GM12878 (cell line): Measurements from ENCODE around the gene TDRKH. TPM values are rescaled to one million over a fixed set of nuclear protein-coding genes. Genes with fewer than 3 reads are reported as not detected.

ENCODE experiments used
- ATAC-seq: fragments of 200-7000 bp; cut with Tn5 transposase; 3 replicates; pipeline ENCODE4 v1.9.1; 2020; ENCODE audit warnings: mild to moderate bottlenecking, moderate library complexity
- BruUV-seq: library from RNA; stranded (reverse); fragments of 400-500 nt; replicated peaks from 2 replicates; lab custom pipeline; 2021; lab: Mats Ljungman, UMichigan
- CTCF ChIA-PET: fragments of 300-600 bp; sonication (Branson Sonifier 250); formaldehyde crosslinking; extraction: SDS; loops from one replicate; lab custom pipeline; 2021; ENCODE audit warnings: inconsistent platforms; lab: Yijun Ruan, JAX
- POLR2A ChIA-PET: fragments of 350-600 bp; formaldehyde crosslinking; extraction: SDS; loops from one replicate; lab custom pipeline; 2021; ENCODE audit warnings: inconsistent platforms; lab: Charles Lee
- RAD21 ChIA-PET: fragments of 300-600 bp; sonication (Branson Sonifier 250); formaldehyde crosslinking; loops from one replicate; lab custom pipeline; 2023; ENCODE audit warnings: antibody characterized with exemption; ENCODE audit not compliant: unreplicated experiment; lab: Charles Lee
- SMC1A ChIA-PET: fragments of 300-600 bp; sonication (Branson Sonifier 250); formaldehyde crosslinking; loops from one replicate; lab custom pipeline; 2023; ENCODE audit not compliant: unreplicated experiment, uncharacterized antibody; lab: Charles Lee
- DNase-seq: peaks from one replicate; pipeline ENCODE4 v3.0.0-alpha.2; 2011; ENCODE audit warnings: low read depth, low spot score
- FAIRE-seq: peaks from 3 replicates; lab custom pipeline; 2011; peaks lifted over from hg19 to GRCh38; lab: Jason Lieb, UNC
- H2AFZ ChIP-seq: 2 replicates; pipeline ENCODE4 v1.6.0; 2011; ENCODE audit warnings: low read depth, low read length, control low read depth; ENCODE audit not compliant: control insufficient read depth
- H3K27ac ChIP-seq: 2 replicates; pipeline ENCODE4 v1.5.1; 2011; ENCODE audit warnings: control low read depth; ENCODE audit not compliant: control insufficient read depth, insufficient read depth
- H3K27me3 ChIP-seq, 2 experiments: replicated peaks in 1 of 2; 2 replicates each; pipeline versions ENCODE4 v1.6.0 to v1.6.1; 2011; ENCODE audit warnings: low read length in 1 of 2; ENCODE audit not compliant: control insufficient read depth in 2 of 2, insufficient read depth in 2 of 2
- H3K36me3 ChIP-seq, 2 experiments: 2 replicates each; pipeline ENCODE4 v1.5.1; 2011; ENCODE audit warnings: low read length in 1 of 2; ENCODE audit not compliant: control insufficient read depth in 2 of 2, insufficient read depth in 2 of 2
- H3K4me1 ChIP-seq: 2 replicates; pipeline ENCODE4 v1.6.1; 2011; ENCODE audit warnings: mild to moderate bottlenecking, low read length, moderate library complexity, mixed read lengths; ENCODE audit not compliant: control insufficient read depth, insufficient read depth
- H3K4me2 ChIP-seq: 2 replicates; pipeline ENCODE4 v1.6.0; 2011; ENCODE audit warnings: control low read depth; ENCODE audit not compliant: control insufficient read depth, insufficient read depth
- H3K4me3 ChIP-seq: fragments of 200-600 bp; sonication (generic); 2 replicates; pipeline ENCODE4 v1.5.1; 2016
- H3K79me2 ChIP-seq: 2 replicates; pipeline ENCODE4 v1.6.0; 2011; ENCODE audit warnings: low read length; ENCODE audit not compliant: control insufficient read depth, insufficient read depth
- H3K9ac ChIP-seq: 2 replicates; pipeline ENCODE4 v1.8.0; 2011; ENCODE audit warnings: low read length, control low read depth, mixed read lengths; ENCODE audit not compliant: control insufficient read depth, insufficient read depth
- H3K9me3 ChIP-seq: replicated peaks from 3 replicates; pipeline ENCODE4 v1.5.1; 2011; ENCODE audit warnings: mild to moderate bottlenecking, low read length; ENCODE audit not compliant: control insufficient read depth, insufficient read depth
- H4K20me1 ChIP-seq: 2 replicates; pipeline ENCODE4 v1.6.0; 2011; ENCODE audit not compliant: control insufficient read depth, insufficient read depth
- ATF7 ChIP-seq: fragments of 450-650 bp; IDR thresholded peaks from 2 replicates; pipeline ENCODE4 v1.6.1; 2016; ENCODE audit warnings: low read depth, mild to moderate bottlenecking
- BACH1 ChIP-seq: fragments of 450-650 bp; IDR thresholded peaks from 2 replicates; pipeline ENCODE4 v1.6.1; 2017; ENCODE audit warnings: mild to moderate bottlenecking, borderline replicate concordance
- BMI1 ChIP-seq: fragments of 450-650 bp; IDR thresholded peaks from 2 replicates; pipeline ENCODE4 v1.6.1; 2016; ENCODE audit warnings: mild to moderate bottlenecking, moderate library complexity, borderline replicate concordance
- CHD2 ChIP-seq: IDR thresholded peaks from 2 replicates; pipeline ENCODE4 v1.6.1; 2011; ENCODE audit warnings: low read depth, low read length, improper control_type of control experiment, borderline replicate concordance
- EED ChIP-seq: sonication (generic); IDR thresholded peaks from 2 replicates; pipeline ENCODE4 v1.6.1; 2016; ENCODE audit warnings: antibody characterized with exemption, low read depth
- ESRRA ChIP-seq: IDR thresholded peaks from 2 replicates; pipeline ENCODE4 v1.6.1; 2012; ENCODE audit warnings: mild to moderate bottlenecking, low read length, improper control_type of control experiment
- KAT2A ChIP-seq: conservative IDR thresholded peaks from 2 replicates; pipeline ENCODE4 v1.6.1; 2011; ENCODE audit warnings: low read depth, low read length; ENCODE audit not compliant: control insufficient read depth
- NBN ChIP-seq: fragments of 450-650 bp; IDR thresholded peaks from 2 replicates; pipeline ENCODE4 v1.6.1; 2016
- NFYB ChIP-seq: IDR thresholded peaks from 2 replicates; pipeline ENCODE4 v1.6.1; 2011; ENCODE audit warnings: low read depth, mild to moderate bottlenecking, low read length, improper control_type of control experiment, moderate library complexity; ENCODE audit not compliant: insufficient read depth
- PAX8 ChIP-seq: fragments of 450-650 bp; IDR thresholded peaks from 2 replicates; pipeline ENCODE4 v1.6.1; 2017; ENCODE audit warnings: mild to moderate bottlenecking, moderate library complexity
- SRF ChIP-seq, 2 experiments: IDR thresholded peaks; 2 replicates each; pipeline ENCODE4 v1.6.1; 2011; ENCODE audit warnings: low read depth in 2 of 2, low read length in 2 of 2, mild to moderate bottlenecking in 1 of 2, moderate library complexity in 1 of 2
- ZBTB33 ChIP-seq: fragments of 450-650 bp; IDR thresholded peaks from 2 replicates; pipeline ENCODE4 v1.6.1; 2017; ENCODE audit warnings: mild to moderate bottlenecking
- WGBS: methylation state at CpG from one replicate; pipeline ENCODE4 v1.1.6; 2016; ENCODE audit warnings: low lambda C conversion rate; ENCODE audit not compliant: insufficient replicate concordance, insufficient coverage; ENCODE audit errors: missing lambda C conversion rate; 5-methylcytosine and 5-hydroxymethylcytosine counted together
- in situ Hi-C: fragments of 300-500 bp; cut with MboI; formaldehyde crosslinking; loops from 9 replicates; pipeline ENCODE4 v1.14.3; 2018; ENCODE audit warnings: mixed read lengths
- intact Hi-C: fragments of 100-400 bp; cut with micrococcal nuclease; formaldehyde crosslinking; loops from one replicate; pipeline ENCODE4 v1.14.2; 2022; ENCODE audit not compliant: unreplicated experiment
- polyA plus RNA-seq, 11 experiments: library from polyadenylated mRNA; depleted of rRNA in 4 of 11; unstranded in 6 of 11; stranded (reverse) in 5 of 11; fragments of >200 nt; fragmentation: Nextera tagmentation in 4 of 11; fragmentation: Illumina TruSeq in 1 of 11; extraction: Ambion mirVana in 4 of 11; extraction: Trizol in 1 of 11; gene quantifications; 1 replicate in 1 of 11; 2 replicates in 10 of 11; pipeline versions ENCODE4 v1.2.1 to v1.2.3, GENCODE V29; 2011 to 2016; ENCODE audit warnings: inconsistent platforms in 2 of 11, missing spikeins in 2 of 11, low read depth in 1 of 11
- total RNA-seq, 4 experiments: library from RNA; depleted of rRNA in 3 of 4; stranded (reverse); fragments of >200 nt in 3 of 4; fragmentation: Illumina TruSeq in 1 of 4; extraction: Trizol in 1 of 4; gene quantifications; 2 replicates each; pipeline versions ENCODE4 v1.2.1 to v1.2.3, GENCODE V29; 2013 to 2021
- TF ChIP-seq, protein P1 (sequence below): IDR thresholded peaks from 2 replicates; pipeline ENCODE4 v1.6.1; 2012; ENCODE audit warnings: low read length, inconsistent platforms
- TF ChIP-seq, protein P2 (sequence below): IDR thresholded peaks from 2 replicates; pipeline ENCODE4 v1.6.1; 2012; ENCODE audit warnings: low read depth, low read length, improper control_type of control experiment

The TDRKH gene
- total and polyA plus RNA-seq, 10 of the 15 experiments (the other 5 are each of a cell fraction or from before 2014, with no cell fraction given) = 1.3 to 8.4 (median 2.9) TPM

GRCh38 chr1:151837884-151838221 lies 47.6 kb upstream of the TDRKH start:
- WGBS = 6% methylated on average over 26 of the region's 26 CpGs
- DNase-seq = no peak
- no peak overlapping the region; the same call in 1 of the 2 replicates for H3K9ac ChIP-seq
- H3K9me3 ChIP-seq = no peaks in the 10 kb centered on the region
- ChIA-PET SMC1A (interaction anchor here (1.5 to 3.8 kb wide), 3 partner anchors 9 to 244 kb away, joined by 7 to 16 read pairs (median 12); no protein-coding TSS in a partner anchor), RAD21 (interaction anchor here (1.0 to 1.2 kb wide), 2 partner anchors 8 to 21 kb away, joined by 3 to 4 read pairs; no protein-coding TSS in a partner anchor), CTCF (interaction anchor here (0.7 to 2.7 kb wide), 4 partner anchors 8 to 272 kb away, joined by 3 to 20 read pairs (median 3); no protein-coding TSS in a partner anchor), POLR2A (no interaction called here)
- BruUV-seq = no TSS peak
- peaks cover 10% of the 10 kb centered on the region; the same call in 1 of the 2 replicates for H3K4me1 ChIP-seq
- intact Hi-C loops (loop anchor here (2.0 to 10.0 kb wide), 3 partner anchors 123 to 303 kb away; partner anchors contain the start of gene CELF3), in situ Hi-C loops (loop anchor here (5.0 to 10.0 kb wide), 3 partner anchors 246 to 543 kb away; no protein-coding TSS in a partner anchor)
- peak overlapping the region; percentile 15 for H2AFZ ChIP-seq
- ATAC-seq = no peak
- no peak for FAIRE-seq
- peaks cover 0 to 8% of the 10 kb centered on the region in 2 experiments for H3K27me3 ChIP-seq
- TF ChIP-seq PAX8 = no peak
- no peak for TF ChIP-seq ESRRA
- TF ChIP-seq ZBTB33 = no peak
- TF ChIP-seq SRF (IDR thresholded peaks at IDR 0.05; ENCODE audit: low read depth in 2 of 2, low read length in 2 of 2) = no peak
- TF ChIP-seq ATF7 = no peak
- TF ChIP-seq NFYB = no peak
- TF ChIP-seq, protein P1, sequence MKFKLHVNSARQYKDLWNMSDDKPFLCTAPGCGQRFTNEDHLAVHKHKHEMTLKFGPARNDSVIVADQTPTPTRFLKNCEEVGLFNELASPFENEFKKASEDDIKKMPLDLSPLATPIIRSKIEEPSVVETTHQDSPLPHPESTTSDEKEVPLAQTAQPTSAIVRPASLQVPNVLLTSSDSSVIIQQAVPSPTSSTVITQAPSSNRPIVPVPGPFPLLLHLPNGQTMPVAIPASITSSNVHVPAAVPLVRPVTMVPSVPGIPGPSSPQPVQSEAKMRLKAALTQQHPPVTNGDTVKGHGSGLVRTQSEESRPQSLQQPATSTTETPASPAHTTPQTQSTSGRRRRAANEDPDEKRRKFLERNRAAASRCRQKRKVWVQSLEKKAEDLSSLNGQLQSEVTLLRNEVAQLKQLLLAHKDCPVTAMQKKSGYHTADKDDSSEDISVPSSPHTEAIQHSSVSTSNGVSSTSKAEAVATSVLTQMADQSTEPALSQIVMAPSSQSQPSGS = no peak
- no peak for TF ChIP-seq EED
- no peak for TF ChIP-seq KAT2A
- TF ChIP-seq, protein P2, sequence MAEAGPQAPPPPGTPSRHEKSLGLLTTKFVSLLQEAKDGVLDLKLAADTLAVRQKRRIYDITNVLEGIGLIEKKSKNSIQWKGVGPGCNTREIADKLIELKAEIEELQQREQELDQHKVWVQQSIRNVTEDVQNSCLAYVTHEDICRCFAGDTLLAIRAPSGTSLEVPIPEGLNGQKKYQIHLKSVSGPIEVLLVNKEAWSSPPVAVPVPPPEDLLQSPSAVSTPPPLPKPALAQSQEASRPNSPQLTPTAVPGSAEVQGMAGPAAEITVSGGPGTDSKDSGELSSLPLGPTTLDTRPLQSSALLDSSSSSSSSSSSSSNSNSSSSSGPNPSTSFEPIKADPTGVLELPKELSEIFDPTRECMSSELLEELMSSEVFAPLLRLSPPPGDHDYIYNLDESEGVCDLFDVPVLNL = no peak
- no peak for TF ChIP-seq BACH1
- TF ChIP-seq BMI1 = no peak
- TF ChIP-seq CHD2 = no peak
- no peak for TF ChIP-seq NBN
- H3K79me2 ChIP-seq = no peaks in the 10 kb centered on the region
- peak overlapping the region; percentile 72 for H3K4me2 ChIP-seq
- peaks cover 5% of the 10 kb centered on the region; the same call in 1 of the 2 replicates for H4K20me1 ChIP-seq
- peak overlapping the region; percentile 42; the same call in 1 of the 2 replicates for H3K4me3 ChIP-seq
- H3K27ac ChIP-seq = no peak overlapping the region
- H3K36me3 ChIP-seq = no peaks in the 10 kb centered on the region
